Glutamatergic neuron (in vitro differentiated cells): ENCODE results near the gene GPR156. TPM values are rescaled to one million over a fixed set of nuclear protein-coding genes. Genes with fewer than 3 reads are reported as not detected.

Experiments
- DNase-seq: peaks from one replicate; pipeline ENCODE4 v3.0.0; 2022
- H3K27ac Mint-ChIP-seq: one replicate; pipeline ENCODE4 v1.8.0; 2020; ENCODE audit warnings: mild to moderate bottlenecking, mixed read lengths, inconsistent platforms; ENCODE audit not compliant: unreplicated experiment
- H3K27me3 Mint-ChIP-seq: one replicate; pipeline ENCODE4 v1.8.0; 2020; ENCODE audit warnings: mild to moderate bottlenecking, moderate library complexity, mixed read lengths, inconsistent platforms; ENCODE audit not compliant: unreplicated experiment
- H3K36me3 Mint-ChIP-seq: one replicate; pipeline ENCODE4 v1.8.0; 2020; ENCODE audit warnings: mild to moderate bottlenecking, mixed read lengths, inconsistent platforms; ENCODE audit not compliant: unreplicated experiment
- H3K4me1 Mint-ChIP-seq: one replicate; pipeline ENCODE4 v1.8.0; 2020; ENCODE audit warnings: mild to moderate bottlenecking, low read depth, mixed read lengths, inconsistent platforms; ENCODE audit not compliant: unreplicated experiment
- H3K4me3 Mint-ChIP-seq: one replicate; pipeline ENCODE4 v1.8.0; 2020; ENCODE audit warnings: mild to moderate bottlenecking, mixed read lengths, inconsistent platforms; ENCODE audit not compliant: unreplicated experiment
- H3K9me3 Mint-ChIP-seq: one replicate; pipeline ENCODE4 v1.8.0; 2020; ENCODE audit warnings: mild to moderate bottlenecking, moderate library complexity, mixed read lengths, inconsistent platforms; ENCODE audit not compliant: unreplicated experiment
- total RNA-seq: library from RNA; stranded (reverse); fragmentation: NEBNext Ultra II Directional; extraction: Animal tissue kit (Norgen Biotek cat#: 25700); gene quantifications from one replicate; pipeline ENCODE4 v1.2.1, GENCODE V29; 2021; ENCODE audit not compliant: unreplicated experiment
- TF ChIP-seq, protein P1 (sequence below): fragments of 200-600 bp; sonication (generic); IDR thresholded peaks from one replicate; pipeline ENCODE4 v1.5.0; 2021; ENCODE audit not compliant: partially characterized antibody, unreplicated experiment

The GPR156 gene
- total RNA-seq, 1 donor from 2014 or later, result 0.83 TPM

DNA sequence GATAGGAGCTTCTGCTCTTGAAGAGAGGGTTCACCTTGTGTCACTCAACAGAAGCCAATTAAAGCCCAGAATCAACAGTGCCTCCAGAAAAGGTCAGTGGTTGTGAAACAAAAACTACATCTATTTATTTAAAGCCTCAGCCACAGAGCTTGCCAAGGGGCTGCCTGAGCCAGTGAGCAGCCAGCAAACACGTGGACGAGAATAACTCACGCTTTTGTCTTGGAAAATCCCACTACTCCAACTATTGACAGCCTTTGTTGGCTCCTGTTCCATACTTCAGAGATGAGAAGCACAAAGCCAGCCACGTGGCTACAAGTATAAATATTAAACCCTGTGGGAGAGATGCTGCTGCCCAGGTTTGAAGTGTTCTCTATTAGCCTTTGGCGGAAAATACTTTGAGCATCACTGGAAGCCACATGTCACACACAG, 10.3 kb downstream of the GPR156 start:
- Mint-ChIP-seq H3K27me3 (no peaks in the 10 kb centered on the region), H3K4me3 (no peak overlapping the region), H3K4me1 (peaks cover 14% of the 10 kb centered on the region), H3K9me3 (peaks cover 8% of the 10 kb centered on the region), H3K27ac (no peak overlapping the region), H3K36me3 (no peaks in the 10 kb centered on the region)
- no peak for DNase-seq
- TF ChIP-seq, protein P1, sequence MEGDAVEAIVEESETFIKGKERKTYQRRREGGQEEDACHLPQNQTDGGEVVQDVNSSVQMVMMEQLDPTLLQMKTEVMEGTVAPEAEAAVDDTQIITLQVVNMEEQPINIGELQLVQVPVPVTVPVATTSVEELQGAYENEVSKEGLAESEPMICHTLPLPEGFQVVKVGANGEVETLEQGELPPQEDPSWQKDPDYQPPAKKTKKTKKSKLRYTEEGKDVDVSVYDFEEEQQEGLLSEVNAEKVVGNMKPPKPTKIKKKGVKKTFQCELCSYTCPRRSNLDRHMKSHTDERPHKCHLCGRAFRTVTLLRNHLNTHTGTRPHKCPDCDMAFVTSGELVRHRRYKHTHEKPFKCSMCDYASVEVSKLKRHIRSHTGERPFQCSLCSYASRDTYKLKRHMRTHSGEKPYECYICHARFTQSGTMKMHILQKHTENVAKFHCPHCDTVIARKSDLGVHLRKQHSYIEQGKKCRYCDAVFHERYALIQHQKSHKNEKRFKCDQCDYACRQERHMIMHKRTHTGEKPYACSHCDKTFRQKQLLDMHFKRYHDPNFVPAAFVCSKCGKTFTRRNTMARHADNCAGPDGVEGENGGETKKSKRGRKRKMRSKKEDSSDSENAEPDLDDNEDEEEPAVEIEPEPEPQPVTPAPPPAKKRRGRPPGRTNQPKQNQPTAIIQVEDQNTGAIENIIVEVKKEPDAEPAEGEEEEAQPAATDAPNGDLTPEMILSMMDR, result no peak

DNA sequence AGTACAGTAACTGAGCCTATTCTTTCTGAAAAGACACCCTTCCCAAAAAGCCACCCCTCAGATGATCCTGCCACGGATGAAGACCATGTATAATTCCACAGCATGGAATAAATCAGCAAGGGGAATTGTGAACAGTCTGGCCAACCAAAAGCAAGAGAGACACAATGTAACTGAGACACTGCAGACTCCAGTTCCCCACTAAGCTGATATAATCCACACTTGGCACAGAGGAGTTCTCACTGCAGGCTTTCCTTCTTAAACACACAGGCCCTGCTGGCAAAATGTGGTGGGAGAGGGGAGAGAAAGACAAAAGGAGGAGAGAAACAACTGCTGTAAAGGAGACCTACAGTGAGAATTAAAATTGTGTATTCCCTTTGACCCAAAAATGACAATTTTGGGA, 12.7 kb downstream of the GPR156 start:
- no peak overlapping the region for H3K27ac Mint-ChIP-seq
- H3K27me3 Mint-ChIP-seq, result no peaks in the 10 kb centered on the region
- DNase-seq, result no peak
- peaks cover 14% of the 10 kb centered on the region for H3K4me1 Mint-ChIP-seq
- TF ChIP-seq, protein P1, result no peak
- peaks cover 6% of the 10 kb centered on the region for H3K9me3 Mint-ChIP-seq
- H3K4me3 Mint-ChIP-seq, result no peak overlapping the region
- H3K36me3 Mint-ChIP-seq, result no peaks in the 10 kb centered on the region

DNA sequence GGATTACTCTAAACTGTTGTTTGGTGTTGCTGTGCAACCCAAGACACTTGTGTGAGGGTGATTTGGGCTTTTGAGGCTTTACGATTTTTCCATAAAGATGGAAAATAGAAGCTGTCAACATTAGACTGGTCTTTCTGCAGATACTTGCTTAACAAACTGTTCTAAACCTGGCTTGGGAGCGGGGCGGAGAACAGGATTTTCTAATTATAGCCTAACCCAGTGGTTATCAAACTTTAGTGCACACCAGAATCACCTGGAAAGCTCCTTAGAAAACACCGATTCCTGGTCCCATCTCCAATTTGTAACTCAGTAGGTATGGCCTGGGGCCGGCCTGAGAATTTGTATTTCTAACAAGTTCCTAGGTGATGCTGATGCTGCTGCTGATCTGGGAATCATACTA, 19.0 kb downstream of the GPR156 start:
- Mint-ChIP-seq H3K4me1 (no peaks in the 10 kb centered on the region), H3K9me3 (peaks cover 1% of the 10 kb centered on the region), H3K27me3 (no peaks in the 10 kb centered on the region), H3K36me3 (no peaks in the 10 kb centered on the region), H3K27ac (no peak overlapping the region), H3K4me3 (no peak overlapping the region)
- DNase-seq, result no peak
- TF ChIP-seq, protein P1, result no peak

DNA sequence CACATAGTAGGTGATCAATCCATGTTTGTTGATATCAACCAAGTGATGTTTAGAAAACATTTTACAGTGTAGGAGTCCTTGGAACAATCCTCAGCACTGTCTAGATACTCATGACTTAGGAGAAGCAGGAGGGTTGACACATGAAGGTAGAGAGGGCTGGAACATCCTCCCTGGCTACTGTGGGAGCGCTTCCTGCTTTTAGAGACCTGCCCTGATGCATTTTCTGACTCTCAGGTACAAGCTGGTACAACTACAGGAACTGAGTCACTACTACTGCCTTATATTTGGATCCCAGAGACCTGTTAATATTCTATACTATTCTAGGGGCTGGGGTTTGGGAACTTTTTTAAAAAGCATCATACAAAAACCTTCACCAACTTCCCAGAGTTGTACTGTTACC, 20.1 kb downstream of the GPR156 start:
- Mint-ChIP-seq H3K36me3 (no peaks in the 10 kb centered on the region), H3K4me3 (no peak overlapping the region), H3K27ac (no peak overlapping the region), H3K4me1 (no peaks in the 10 kb centered on the region), H3K9me3 (peaks cover 1% of the 10 kb centered on the region), H3K27me3 (no peaks in the 10 kb centered on the region)
- TF ChIP-seq, protein P1, result no peak
- DNase-seq, result no peak

DNA sequence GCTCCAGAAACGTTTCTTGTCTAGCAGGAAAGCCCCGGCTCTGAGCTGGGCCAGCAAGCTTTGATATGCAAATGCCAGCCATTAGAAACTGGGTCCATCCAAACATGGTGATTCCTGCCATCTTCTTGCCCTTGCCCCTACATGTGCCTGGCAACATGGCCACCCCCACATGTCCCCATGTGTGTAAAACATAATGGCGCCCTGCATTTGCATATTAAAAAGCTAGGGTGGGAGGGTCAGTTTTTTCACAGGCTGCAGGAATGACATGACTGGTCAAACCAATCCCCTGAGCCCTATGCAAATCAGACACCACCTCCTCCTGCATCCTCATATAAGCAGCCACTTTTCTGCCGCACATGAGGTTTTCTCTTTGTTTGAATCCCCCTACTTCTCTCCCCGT, 21.2 kb downstream of the GPR156 start:
- Mint-ChIP-seq H3K4me3 (no peak overlapping the region), H3K9me3 (peaks cover 1% of the 10 kb centered on the region), H3K36me3 (no peaks in the 10 kb centered on the region), H3K4me1 (no peaks in the 10 kb centered on the region), H3K27me3 (no peaks in the 10 kb centered on the region), H3K27ac (no peak overlapping the region)
- DNase-seq, result no peak
- TF ChIP-seq, protein P1, result no peak
